Fibroblast of gingiva (primary cell): ENCODE measurements around the gene RBFOX2.

Experiments
- DNase-seq: peaks from one replicate; pipeline ENCODE4 v3.0.0-alpha.2; 2011; ENCODE audit warnings: low read depth

Gene RBFOX2

DNA sequence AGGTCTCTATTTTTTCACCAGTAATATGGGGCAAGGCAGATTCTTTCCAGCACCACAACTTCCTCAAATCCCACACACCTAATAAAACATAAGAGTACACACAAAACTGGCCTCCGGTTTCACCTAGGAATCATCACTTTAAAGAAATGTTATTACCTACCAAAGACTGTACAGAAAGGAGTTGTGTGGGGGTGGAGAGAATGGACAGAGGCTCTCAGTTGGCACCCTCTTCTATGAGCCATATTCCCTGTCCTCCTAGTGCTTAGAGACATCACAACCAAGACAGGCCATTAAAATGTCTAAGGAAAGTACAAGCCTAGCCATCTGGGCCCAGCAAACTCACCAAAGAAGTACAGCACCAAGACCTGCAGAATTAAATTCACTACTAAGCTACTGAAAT is 56.1 kb downstream of the RBFOX2 start:
- DNase-seq, result no peak

DNA sequence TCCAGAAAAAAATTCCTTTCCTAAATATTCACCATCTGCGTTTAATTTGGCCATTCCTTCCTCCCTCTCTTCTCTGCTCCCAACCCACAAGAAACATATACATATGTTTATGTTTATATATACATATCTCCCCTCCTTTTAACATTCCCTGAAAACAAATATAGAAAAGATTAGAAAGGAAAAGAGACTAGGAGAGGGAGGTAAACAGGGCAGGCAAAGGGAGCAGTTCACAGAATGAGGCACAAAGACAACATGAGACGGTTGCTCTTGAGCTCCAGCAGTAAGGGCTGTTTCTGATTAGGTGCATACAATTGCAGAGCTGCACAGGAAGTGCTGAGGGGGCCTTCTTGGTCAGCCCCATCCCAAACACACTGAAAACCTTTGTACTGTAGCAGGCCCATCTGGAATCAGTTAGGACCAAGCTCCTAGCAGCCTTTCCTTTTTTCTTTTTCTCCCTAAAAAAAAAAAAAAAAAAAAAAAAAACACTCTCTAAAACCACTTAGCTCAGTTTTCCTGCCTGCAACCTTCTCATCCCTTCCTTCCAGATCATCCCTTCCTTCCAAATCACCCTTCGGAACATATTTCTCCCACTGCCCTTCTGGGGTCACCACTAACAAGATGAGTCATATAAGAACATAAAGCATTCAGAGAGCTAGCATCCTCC is 57.0 kb downstream of the RBFOX2 start:
- DNase-seq, result peak; percentile 98

DNA sequence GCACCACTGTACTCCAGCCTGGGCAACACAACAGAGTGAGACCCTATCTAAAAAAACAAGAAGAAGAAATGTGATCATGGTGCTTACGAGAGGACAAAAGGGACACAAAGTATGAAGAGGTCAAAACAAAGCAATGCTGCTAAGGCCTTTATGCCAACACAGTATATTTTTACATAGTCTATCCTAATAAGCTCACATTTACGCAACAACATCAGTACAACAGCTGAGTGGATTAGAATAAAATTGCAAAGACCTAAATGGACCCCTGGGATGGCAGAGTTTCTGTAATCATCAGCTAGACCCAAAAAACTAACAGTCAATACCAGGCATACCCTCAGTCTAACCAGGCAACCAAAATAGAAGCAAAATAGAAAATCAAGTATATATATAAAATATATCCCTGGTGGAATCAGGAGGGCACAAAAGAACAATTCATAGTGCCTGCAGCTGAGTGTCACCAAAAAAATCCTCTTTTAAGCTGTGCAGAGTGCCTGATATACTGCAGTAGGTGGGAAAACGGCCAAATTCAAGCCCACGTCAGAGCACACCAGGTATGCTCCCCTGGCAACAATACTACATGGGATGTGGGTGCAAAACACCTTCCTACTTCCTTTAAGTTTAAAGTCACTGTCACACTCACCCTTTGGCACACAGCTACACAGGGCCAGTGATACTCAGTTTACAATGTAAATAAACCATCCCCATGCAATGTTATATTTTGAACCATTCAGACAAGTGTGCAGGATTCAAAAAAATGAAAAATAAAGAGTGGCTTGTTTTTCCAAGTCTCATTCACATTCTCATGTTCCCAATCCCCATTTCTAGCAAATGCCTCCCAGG is 57.8 kb downstream of the RBFOX2 start:
- DNase-seq, result peak; percentile 79

DNA sequence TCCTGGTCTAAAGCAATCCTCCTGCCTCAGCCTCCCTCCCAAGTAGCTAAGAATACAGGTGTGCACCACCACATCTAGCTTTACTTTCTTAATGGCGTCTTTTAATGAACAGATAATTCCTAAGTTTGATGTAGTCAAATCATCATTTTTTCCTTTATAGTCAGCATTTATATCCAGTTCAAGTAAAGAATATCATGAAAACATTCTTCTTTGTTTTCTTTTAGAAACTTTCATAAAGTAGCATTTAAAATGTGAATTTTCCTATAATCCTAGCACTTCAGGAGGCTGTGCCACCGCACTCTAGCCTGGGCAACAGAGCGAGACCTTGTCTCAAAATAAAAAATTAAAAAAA is 61.6 kb downstream of the RBFOX2 start:
- DNase-seq, result no peak

DNA sequence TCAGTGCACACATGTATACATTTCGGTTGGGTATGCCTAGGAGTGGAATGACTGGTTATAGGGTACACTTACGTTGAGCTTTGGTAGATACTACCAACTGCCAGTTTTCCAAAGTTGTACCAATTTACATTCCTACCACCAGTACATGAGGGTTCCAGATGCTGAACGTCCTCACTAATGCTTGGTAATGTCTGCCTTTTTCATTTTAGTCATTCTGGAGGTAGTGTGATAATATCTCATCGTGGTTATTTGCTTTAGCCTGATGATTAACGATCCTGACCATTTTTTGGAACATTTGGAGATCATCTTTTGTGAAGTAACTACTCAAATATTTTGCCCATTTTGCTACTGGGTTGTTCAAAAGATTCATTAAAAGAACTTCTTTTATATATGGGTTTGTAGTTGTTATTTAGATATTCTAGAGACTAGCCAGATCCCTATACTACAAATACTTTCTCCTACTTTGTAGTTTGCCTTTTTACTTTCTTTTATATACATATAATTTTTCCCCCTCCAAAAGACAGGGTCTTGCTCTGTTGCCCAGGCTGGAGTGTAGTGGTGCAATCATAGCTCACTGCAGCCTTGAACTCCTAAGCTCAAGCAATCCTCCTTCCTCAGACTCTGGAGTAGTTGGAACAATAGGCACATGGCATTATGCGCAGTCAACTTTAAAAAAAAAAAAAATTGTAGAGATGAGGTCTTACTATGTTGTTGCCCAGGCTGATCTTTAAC is 62.1 kb downstream of the RBFOX2 start:
- DNase-seq, result peak; percentile 24

DNA sequence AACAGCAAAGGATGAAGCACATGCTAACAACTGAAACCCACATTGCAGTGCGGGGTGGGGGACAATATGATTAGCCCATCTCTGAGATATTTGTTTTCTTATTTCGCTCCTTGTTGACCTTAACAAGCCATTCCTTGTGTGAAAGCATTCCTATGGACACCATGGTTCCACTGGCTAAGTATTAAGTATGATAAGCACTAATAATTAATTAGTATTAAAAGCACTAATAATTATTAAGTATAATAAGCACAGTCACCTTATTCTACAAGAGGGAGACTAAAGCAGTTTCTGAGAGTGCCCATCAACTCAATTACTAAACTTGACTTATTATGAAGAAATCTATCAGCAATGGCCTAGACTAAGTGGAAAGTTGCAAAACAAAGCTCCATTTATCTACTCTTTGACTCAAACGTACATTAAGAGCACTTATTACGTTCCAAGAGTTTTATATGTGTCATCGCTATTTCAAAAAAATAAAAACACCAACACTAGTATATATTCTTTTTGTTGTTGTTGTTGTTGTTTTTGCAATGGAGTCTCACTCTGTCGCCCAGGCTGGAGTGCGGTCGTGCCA is 65.3 kb downstream of the RBFOX2 start:
- DNase-seq, result no peak

DNA sequence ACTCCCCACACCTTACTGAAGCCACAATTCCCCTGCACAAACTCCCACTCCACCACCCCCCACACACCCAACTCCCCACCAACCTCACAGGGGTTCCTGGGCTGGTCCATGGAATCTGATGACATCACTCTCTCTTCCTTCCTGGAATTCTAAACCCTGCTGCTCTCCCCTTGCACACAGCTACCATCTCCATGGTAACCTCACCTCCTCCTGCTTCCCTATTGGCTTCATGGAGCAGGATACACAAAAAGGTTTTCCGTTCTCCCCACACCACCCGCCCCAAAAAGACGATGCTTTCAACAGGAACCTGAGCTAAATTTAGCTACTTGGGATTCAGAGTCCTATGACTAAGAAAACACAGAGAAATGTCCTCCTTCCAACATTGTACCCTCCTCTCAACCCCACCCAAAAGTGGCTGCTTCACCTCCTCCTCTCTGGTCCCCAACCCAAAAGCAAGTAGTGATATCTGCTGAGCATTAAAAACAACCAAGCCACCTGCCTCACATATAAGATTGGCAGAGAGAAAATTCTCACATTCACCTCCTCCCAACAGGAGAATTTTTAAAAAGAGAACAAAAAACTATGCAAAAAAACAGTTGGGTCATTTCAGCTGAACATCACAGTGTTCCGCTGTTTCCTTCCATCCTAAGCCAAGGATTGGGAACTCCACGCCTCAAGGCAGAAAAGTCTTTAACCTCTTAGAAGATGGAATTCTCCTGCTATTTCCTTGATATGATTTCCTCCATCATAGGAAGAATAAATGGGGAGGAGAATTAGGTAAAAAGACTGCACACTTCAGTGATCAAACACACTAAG is 66.9 kb downstream of the RBFOX2 start:
- peak; percentile 55 for DNase-seq

DNA sequence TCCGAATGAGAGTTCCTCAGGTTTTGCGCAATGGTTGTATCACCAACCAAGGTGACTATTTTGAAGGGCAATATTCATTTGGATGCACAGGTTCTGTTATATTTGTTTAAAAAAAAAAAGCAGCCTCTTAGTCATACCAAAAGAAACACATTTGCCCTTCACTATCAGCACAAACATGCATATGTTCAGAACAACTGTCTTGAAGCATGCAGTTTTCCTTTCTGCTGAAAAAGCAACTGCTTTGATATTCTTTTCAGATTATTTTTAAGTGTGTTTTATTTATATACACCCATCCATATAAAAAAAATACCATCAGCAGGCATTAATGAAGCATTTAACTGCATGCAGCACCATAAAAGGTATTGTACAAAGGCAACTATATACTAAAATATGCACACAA is 67.8 kb downstream of the RBFOX2 start:
- DNase-seq, result no peak

DNA sequence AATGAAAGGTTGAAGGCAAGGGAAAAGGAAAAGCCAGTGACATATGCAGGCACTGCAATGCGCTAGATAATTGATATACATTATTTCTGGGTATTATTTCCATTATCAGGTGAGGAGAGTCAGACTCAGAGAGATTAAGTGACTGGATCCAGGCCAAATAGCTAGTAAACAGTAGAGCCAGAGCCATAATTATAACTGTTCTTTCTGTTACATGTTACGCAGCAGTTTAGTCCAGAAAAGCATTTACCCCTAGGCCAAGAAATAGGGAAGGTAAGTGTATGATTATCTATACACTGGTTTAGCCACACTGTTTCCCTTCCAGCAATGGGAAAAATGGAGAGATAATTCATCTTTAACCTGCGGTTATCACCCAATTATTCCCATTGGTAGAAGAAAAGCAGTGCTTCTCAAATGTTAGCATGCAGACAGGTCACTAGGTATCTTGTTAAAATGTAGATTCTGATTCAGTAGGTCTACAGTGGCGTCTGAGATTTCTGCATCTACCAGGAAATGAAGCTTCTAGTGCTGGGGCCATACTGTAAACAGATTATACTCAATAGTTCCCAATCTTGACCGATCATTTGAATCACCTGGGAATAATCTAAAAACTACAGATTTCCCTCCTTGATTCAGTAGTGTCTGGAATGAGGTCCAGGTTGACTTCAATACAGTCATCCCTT is 69.4 kb downstream of the RBFOX2 start:
- DNase-seq, result no peak

DNA sequence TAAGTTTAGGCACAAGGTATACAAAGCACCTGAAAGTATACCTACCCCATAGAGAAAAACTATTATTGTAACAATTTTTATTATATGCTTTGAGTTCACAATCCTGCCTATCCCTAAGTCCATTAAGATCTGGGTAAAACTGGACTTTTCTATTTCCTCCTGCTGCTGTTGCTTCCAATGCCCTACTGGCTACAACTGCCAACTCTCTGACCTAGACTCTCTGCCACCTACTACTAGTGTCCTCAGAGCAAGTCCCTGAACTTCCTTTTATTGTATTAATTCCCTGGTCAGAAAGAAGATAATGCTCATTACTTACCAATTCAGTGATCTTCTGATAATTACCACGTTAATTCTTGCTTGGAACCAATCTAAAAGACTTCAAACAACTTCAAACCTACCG is 70.3 kb downstream of the RBFOX2 start:
- no peak for DNase-seq

DNA sequence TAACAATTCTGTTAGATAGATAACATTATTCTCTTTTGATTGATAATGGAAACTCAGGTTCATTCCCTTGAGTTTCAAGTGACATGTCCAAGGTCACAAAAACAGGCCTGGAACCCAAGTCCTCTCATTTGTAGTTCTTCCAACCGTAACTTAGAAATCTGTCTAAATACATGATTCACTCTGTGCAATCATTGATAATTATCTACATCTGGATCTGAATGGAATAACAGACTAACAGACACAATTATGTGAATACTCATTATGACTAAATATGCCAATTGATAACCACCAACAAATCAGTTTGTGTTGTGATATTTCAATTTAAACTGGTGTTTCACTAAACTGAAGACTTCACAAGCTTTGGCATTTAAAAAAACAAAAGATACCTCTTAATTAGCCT is 71.0 kb downstream of the RBFOX2 start:
- no peak for DNase-seq

DNA sequence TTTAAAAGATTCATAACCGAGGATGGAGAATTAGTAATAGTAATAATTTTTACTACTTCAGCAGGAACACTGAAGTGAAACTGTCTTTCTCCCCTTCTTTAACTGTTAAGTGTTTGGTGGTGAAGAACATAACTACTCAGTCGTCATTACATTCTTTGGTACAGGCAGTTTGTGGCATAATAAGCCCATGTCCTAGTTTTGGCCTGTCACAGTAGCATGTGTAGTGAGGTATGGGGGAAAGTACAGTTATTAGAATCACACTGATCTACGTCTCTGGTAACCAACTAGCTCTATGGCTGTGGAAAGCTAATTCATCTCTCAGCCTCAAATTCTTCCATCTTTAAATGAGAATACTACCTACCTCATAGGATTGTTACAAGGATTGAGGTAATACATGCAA is 71.8 kb downstream of the RBFOX2 start:
- no peak for DNase-seq

DNA sequence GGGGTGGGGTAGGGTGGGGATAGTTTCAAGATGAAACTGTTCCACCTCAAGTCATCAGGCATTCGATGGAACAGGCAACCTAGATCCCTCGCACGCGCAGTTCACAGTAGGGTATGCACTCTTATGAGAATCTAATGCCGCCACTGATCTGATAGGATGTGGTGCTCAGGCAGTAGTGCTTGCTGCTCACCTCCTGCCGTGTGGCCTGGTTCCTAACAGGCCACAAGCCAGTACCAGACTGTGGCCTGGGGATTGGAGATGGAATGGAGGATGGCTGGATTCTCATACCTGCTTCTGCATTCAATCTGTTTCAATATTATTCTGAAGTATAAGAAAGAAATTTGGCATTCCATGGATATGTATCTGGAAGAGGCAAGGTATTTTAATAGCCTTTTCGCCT is 73.1 kb downstream of the RBFOX2 start:
- DNase-seq, result no peak

DNA sequence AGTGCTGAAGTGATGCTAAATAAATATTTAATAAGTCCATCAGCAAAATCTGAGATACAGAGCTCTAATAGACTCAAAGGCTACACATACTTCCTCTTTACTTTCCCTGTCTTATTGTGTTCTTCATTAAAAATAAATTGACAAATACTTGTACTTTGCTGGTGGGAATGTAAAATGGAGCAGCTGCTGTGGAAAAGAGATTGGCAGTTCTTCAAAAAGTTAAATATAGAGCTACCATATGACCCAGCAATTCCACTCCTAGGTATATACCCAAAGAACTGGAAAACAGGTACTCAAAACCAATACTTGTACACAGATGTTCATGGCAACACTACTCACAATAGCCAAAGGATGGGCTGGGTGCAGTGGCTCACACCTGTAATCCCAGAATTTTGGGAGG is 76.0 kb downstream of the RBFOX2 start:
- DNase-seq, result no peak

DNA sequence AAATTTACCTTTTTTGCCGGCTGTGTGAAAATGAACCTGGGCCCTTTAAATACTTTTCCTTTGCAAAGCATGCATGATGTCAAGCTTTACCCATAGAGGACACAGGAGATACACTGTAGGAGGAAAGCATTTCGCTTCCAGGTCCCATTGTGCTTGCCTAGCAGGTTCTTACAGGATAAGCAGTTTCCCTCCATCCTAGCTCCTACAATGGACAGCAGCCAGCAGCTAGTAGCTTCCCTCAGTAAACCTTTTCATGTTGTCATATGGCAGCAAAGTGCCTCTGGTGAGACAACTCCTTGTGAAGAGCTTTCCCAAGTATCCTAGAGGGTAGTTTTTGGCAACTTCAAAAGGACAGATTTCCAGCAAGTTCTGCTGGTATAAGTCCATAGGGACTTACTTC is 78.4 kb downstream of the RBFOX2 start:
- no peak for DNase-seq

DNA sequence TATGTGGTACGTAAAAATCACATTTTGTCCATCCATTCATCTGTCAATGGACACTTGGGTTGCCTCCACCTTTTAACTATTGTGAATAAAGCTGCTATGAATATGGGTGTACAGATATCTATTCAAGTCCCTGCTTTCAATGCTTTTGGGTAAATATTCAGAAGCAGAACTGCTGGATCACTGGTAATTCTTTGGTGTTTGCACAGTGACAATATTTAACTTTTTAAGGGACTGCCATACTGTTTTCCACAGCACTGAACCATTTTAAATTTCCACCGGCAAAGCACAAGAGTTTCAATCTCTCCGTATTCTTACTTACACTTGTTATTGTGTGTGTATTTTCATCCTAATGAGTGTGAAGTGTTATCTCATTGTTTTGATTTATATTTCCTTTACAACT is 79.4 kb downstream of the RBFOX2 start:
- no peak for DNase-seq

DNA sequence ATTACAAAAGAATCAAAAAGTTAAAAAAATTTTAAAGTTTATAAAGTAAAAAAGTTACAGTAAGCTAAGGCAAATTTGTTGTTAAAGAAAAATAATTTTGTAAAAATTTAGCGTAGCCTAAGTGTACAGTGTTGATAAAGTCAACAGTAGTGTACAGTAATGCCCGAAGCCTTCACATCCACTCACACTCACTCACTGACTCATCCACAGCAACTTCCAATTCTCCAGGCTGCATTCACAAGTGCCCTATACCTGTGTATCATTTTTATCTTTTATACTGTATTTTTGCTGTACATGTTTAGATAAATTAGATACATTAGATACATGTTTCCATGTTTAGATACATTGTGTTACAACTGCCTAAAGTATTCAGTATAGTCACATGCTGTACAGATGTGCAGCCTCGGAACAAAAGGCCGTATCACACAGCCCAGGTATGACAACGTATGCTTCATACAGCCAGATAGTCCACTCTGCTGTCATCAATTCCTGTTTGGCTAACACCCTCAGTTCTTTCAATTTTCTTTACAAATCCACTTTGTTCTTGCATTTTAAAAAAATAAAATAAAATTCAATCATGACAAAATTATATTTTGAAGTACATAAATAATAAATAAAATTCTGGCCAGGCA is 80.7 kb downstream of the RBFOX2 start:
- DNase-seq, result no peak

DNA sequence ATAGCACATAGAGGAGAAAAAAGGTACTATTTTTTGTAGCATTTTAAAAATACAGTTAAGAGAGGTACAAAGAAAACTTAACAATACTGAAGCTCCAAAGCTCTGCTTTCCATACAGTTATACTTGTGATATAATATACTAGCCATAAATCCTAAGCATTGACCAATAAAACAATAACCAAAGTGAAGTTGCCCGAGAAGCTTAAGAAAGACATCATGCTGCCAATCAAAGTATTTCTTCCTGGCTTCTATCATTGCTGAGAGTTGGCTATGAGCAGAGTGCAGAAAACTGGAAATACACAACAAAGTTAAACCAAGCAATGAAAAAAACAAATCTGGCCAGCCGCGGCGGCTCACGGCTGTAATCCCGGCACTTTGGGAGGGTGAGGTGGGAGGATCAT is 84.2 kb downstream of the RBFOX2 start:
- DNase-seq, result no peak

DNA sequence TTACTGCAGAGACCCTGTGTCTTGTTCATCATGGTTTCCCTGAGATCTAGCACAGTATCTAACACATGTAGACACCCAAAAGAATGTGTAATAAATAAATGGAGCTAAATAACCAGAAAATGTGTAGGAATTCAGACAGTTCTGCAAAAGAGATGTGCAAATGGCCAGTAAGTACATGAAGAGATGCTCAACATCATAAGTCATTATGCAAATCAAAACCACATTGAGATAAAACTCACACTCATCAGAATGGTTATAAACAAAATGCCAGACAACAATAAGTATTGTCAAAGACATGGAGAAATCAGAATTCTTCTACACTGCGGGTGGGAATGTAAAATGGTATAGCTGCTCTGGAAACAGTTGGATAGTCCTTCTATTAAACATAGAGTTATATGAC is 88.5 kb downstream of the RBFOX2 start:
- DNase-seq, result no peak

DNA sequence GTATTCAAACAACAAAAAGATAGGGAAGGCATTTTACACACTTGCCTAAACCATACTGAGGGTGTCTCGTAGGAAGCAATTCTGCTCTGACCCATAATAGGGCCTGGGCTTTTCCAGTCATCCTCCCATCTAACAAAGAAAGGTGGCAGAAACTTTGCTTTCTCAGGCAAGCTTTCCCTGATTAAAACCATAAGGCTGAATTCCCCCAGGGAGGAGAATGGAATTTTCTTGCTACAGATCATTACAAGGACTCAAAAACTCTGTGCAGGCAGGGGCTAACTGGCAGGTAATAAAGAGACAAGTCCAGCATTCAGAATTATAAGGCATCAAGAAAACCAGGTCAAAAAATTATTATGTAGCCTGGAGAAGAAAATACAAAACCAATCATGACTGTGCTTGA is 90.4 kb downstream of the RBFOX2 start:
- DNase-seq, result peak; percentile 62

DNA sequence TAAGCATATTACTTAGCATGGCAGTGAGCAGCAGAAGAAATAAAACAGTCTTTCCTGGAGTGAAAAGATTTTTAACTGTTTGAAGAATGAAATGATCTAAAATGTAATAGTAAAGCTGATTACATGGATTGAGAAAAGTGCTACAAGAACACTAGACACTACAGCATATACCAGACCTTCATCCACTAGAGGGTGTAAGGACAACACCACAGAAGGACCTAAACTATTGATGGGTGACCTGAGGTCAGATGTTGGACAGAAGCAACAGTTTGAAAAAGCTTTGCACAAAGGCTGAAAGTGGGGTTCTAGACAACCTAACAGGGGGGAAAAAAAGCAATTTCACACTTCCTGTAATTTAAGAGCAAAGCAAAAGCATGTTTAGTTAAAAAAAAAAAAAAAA is 97.7 kb downstream of the RBFOX2 start:
- peak; percentile 76 for DNase-seq
